ENCODE results near the gene TNS1. TPM values are rescaled to one million over a fixed set of nuclear protein-coding genes. Genes with fewer than 3 reads are reported as not detected.

Gene TNS1
- total RNA-seq, 1 donor from 2014 or later, result 227 TPM

- no peaks in the 10 kb centered on the region for H3K36me3 Mint-ChIP-seq (ENCODE audit: low read depth)
- no peaks in the 10 kb centered on the region for H3K4me1 Mint-ChIP-seq (ENCODE audit: low read depth)
- no peaks in the 10 kb centered on the region for H3K9me3 Mint-ChIP-seq (ENCODE audit: low read depth)
- no peak overlapping the region for H3K4me3 Mint-ChIP-seq (ENCODE audit: unreplicated experiment)
- H3K27ac Mint-ChIP-seq (ENCODE audit: unreplicated experiment), result no peak overlapping the region
- DNase-seq (ENCODE audit: low spot score), result no peak
- H3K27me3 Mint-ChIP-seq (ENCODE audit: low read depth), result peaks cover 15% of the 10 kb centered on the region
- TF ChIP-seq CTCF (IDR thresholded peaks at IDR 0.05), result no peak
These were observed 40.3 kb upstream of the TNS1 start for GRCh38 chr2:218043100-218043499.

GRCh38 chr2:218041302-218042168 is 38.7 kb upstream of the TNS1 start:
- Mint-ChIP-seq H3K9me3 (ENCODE audit: low read depth) (no peaks in the 10 kb centered on the region), H3K4me1 (ENCODE audit: low read depth) (no peaks in the 10 kb centered on the region), H3K4me3 (ENCODE audit: unreplicated experiment) (no peak overlapping the region), H3K27ac (ENCODE audit: unreplicated experiment) (no peak overlapping the region), H3K27me3 (ENCODE audit: low read depth) (peaks cover 23% of the 10 kb centered on the region), H3K36me3 (ENCODE audit: low read depth) (no peaks in the 10 kb centered on the region)
- no peak for TF ChIP-seq CTCF (IDR thresholded peaks at IDR 0.05)
- no peak for DNase-seq (ENCODE audit: low spot score)

- Mint-ChIP-seq H3K27ac (ENCODE audit: unreplicated experiment) (no peak overlapping the region), H3K27me3 (ENCODE audit: low read depth) (peaks cover 22% of the 10 kb centered on the region), H3K4me1 (ENCODE audit: low read depth) (no peaks in the 10 kb centered on the region), H3K36me3 (ENCODE audit: low read depth) (no peaks in the 10 kb centered on the region), H3K9me3 (ENCODE audit: low read depth) (no peaks in the 10 kb centered on the region), H3K4me3 (ENCODE audit: unreplicated experiment) (no peak overlapping the region)
- no peak for DNase-seq (ENCODE audit: low spot score)
- TF ChIP-seq CTCF (IDR thresholded peaks at IDR 0.05), result no peak
These were observed 38.1 kb upstream of the TNS1 start for GRCh38 chr2:218040883-218041282.

GRCh38 chr2:218039171-218039570 is 36.4 kb upstream of the TNS1 start:
- Mint-ChIP-seq H3K9me3 (ENCODE audit: low read depth) (no peaks in the 10 kb centered on the region), H3K4me3 (ENCODE audit: unreplicated experiment) (no peak overlapping the region), H3K36me3 (ENCODE audit: low read depth) (no peaks in the 10 kb centered on the region), H3K4me1 (ENCODE audit: low read depth) (peaks cover 4% of the 10 kb centered on the region), H3K27ac (ENCODE audit: unreplicated experiment) (no peak overlapping the region), H3K27me3 (ENCODE audit: low read depth) (peaks cover 22% of the 10 kb centered on the region)
- DNase-seq (ENCODE audit: low spot score), result no peak
- TF ChIP-seq CTCF (IDR thresholded peaks at IDR 0.05), result no peak

- H3K36me3 Mint-ChIP-seq (ENCODE audit: low read depth), result no peaks in the 10 kb centered on the region
- peaks cover 22% of the 10 kb centered on the region for H3K27me3 Mint-ChIP-seq (ENCODE audit: low read depth)
- H3K4me1 Mint-ChIP-seq (ENCODE audit: low read depth), result peaks cover 17% of the 10 kb centered on the region
- no peak for DNase-seq (ENCODE audit: low spot score)
- H3K9me3 Mint-ChIP-seq (ENCODE audit: low read depth), result no peaks in the 10 kb centered on the region
- TF ChIP-seq CTCF (IDR thresholded peaks at IDR 0.05), result peak; percentile 29
- H3K27ac Mint-ChIP-seq (ENCODE audit: unreplicated experiment), result no peak overlapping the region
- no peak overlapping the region for H3K4me3 Mint-ChIP-seq (ENCODE audit: unreplicated experiment)
These were observed 33.6 kb upstream of the TNS1 start for GRCh38 chr2:218036371-218036770.
